ENCODE data around the gene SUPV3L1. TPM values are rescaled to one million over a fixed set of nuclear protein-coding genes. Genes with fewer than 3 reads are reported as not detected.

SUPV3L1 gene
- total RNA-seq, 4 donors from 2014 or later: 18.5 to 35.0 (median 30.6) TPM

- no peaks in the 10 kb centered on the region for H3K9me3 ChIP-seq
- intact Hi-C loops (cut with DNase I; ENCODE audit: low total_unique reads): no loop called here
- DNase-seq: no peak
- no peak overlapping the region for H3K27ac ChIP-seq
- H3K4me1 ChIP-seq: peaks cover 0 to 3% of the 10 kb centered on the region in 2 donors
- TF ChIP-seq CTCF (IDR thresholded peaks at IDR 0.05): no peak
- TF ChIP-seq POLR2A (IDR thresholded peaks at IDR 0.05): no peak
- H3K36me3 ChIP-seq: no peaks in the 10 kb centered on the region
- H3K4me3 ChIP-seq: no peak overlapping the region
- H3K27me3 ChIP-seq: no peaks in the 10 kb centered on the region
Measured at GRCh38 chr10:69211524-69211923, 31.5 kb downstream of the SUPV3L1 start.

- H3K4me1 ChIP-seq: peaks cover 0 to 3% of the 10 kb centered on the region in 2 donors
- no peaks in the 10 kb centered on the region for H3K36me3 ChIP-seq
- H3K27me3 ChIP-seq: no peaks in the 10 kb centered on the region
- no peak overlapping the region for H3K4me3 ChIP-seq
- DNase-seq: no peak
- no peaks in the 10 kb centered on the region for H3K9me3 ChIP-seq
- H3K27ac ChIP-seq: no peak overlapping the region
- TF ChIP-seq POLR2A (IDR thresholded peaks at IDR 0.05): no peak
- TF ChIP-seq CTCF (IDR thresholded peaks at IDR 0.05): no peak
- intact Hi-C loops (cut with DNase I; ENCODE audit: low total_unique reads): no loop called here
Measured at GRCh38 chr10:69213591-69214311, 33.7 kb downstream of the SUPV3L1 start.

GRCh38 chr10:69214666-69215131 lies 34.7 kb downstream of the SUPV3L1 start:
- Histone ChIP-seq H3K36me3 (no peaks in the 10 kb centered on the region), H3K4me1 (peaks cover 0 to 3% of the 10 kb centered on the region in 2 donors), H3K27ac (no peak overlapping the region), H3K27me3 (no peaks in the 10 kb centered on the region), H3K9me3 (no peaks in the 10 kb centered on the region), H3K4me3 (no peak overlapping the region)
- intact Hi-C loops (cut with DNase I; ENCODE audit: low total_unique reads): no loop called here
- no peak for DNase-seq
- TF ChIP-seq POLR2A (IDR thresholded peaks at IDR 0.05) (no peak), CTCF (IDR thresholded peaks at IDR 0.05) (no peak)

- Histone ChIP-seq H3K36me3 (no peaks in the 10 kb centered on the region), H3K27me3 (no peaks in the 10 kb centered on the region), H3K9me3 (no peaks in the 10 kb centered on the region), H3K4me1 (peaks cover 0 to 3% of the 10 kb centered on the region in 2 donors), H3K4me3 (no peak overlapping the region), H3K27ac (no peak overlapping the region)
- DNase-seq: no peak
- intact Hi-C loops (cut with DNase I; ENCODE audit: low total_unique reads): no loop called here
- TF ChIP-seq POLR2A (IDR thresholded peaks at IDR 0.05): no peak
- TF ChIP-seq CTCF (IDR thresholded peaks at IDR 0.05): no peak
Measured at GRCh38 chr10:69215405-69216171, 35.6 kb downstream of the SUPV3L1 start.

- Histone ChIP-seq H3K4me1 (peaks cover 0 to 3% of the 10 kb centered on the region in 2 donors), H3K27me3 (no peaks in the 10 kb centered on the region), H3K9me3 (no peaks in the 10 kb centered on the region), H3K4me3 (no peak overlapping the region), H3K36me3 (no peaks in the 10 kb centered on the region), H3K27ac (no peak overlapping the region)
- TF ChIP-seq POLR2A (IDR thresholded peaks at IDR 0.05) (no peak), CTCF (IDR thresholded peaks at IDR 0.05) (no peak)
- DNase-seq: no peak
- intact Hi-C loops (cut with DNase I; ENCODE audit: low total_unique reads): no loop called here
Measured at GRCh38 chr10:69216577-69217118, 36.6 kb downstream of the SUPV3L1 start.

All from uterus (tissue), 4 donors.